Stromal cell of bone marrow (primary cell): Measurements from ENCODE around the gene PCDHB16.

Experiments
- DNase-seq: peaks from one replicate; pipeline ENCODE4 v3.0.0-alpha.2; 2012; ENCODE audit warnings: low read depth

PCDHB16 gene

DNA sequence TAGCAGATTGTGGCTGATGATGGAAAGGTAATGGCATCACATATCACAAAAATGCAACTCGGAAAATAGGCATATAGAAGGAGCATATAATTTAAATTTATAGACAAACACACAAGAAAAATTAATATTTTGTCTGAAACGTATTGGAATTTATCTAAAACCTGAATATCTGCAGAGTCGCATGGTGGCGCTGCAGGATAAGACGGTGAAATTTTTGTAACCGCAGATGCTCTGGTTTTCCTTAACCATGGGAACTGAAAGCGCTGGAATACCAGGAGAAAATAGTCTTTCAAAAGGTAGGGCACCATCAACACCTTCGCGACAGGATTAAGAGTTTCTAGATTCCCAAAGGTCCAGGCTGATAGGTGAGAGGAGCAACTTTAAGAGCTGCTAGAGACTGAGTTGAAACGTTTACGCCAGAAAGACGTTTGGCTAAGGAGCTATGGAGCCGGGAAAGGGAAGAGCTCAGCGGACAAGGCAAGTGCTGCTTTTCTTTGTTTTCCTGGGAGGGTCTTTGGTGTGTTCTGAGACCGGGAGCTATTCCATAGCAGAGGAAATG lies 52.0 kb downstream of the PCDHB16 start:
- no peak for DNase-seq
